ENCODE results near the gene DDAH1. TPM values are rescaled to one million over a fixed set of nuclear protein-coding genes. Genes with fewer than 3 reads are reported as not detected.

The DDAH1 gene
- total RNA-seq, 1 experiment from 2014 or later: 87.9 TPM

- no peak for DNase-seq
- TF ChIP-seq, protein P1, sequence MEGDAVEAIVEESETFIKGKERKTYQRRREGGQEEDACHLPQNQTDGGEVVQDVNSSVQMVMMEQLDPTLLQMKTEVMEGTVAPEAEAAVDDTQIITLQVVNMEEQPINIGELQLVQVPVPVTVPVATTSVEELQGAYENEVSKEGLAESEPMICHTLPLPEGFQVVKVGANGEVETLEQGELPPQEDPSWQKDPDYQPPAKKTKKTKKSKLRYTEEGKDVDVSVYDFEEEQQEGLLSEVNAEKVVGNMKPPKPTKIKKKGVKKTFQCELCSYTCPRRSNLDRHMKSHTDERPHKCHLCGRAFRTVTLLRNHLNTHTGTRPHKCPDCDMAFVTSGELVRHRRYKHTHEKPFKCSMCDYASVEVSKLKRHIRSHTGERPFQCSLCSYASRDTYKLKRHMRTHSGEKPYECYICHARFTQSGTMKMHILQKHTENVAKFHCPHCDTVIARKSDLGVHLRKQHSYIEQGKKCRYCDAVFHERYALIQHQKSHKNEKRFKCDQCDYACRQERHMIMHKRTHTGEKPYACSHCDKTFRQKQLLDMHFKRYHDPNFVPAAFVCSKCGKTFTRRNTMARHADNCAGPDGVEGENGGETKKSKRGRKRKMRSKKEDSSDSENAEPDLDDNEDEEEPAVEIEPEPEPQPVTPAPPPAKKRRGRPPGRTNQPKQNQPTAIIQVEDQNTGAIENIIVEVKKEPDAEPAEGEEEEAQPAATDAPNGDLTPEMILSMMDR (IDR thresholded peaks at IDR 0.05; ENCODE audit: insufficient read depth in 1 of 2, low read depth in 1 of 2, low read length in 1 of 2, severe bottlenecking in 1 of 2, unreplicated experiment in 1 of 2): no peak
- POLR2A ChIA-PET: no interaction called here
Observed at GRCh38 chr1:85427331-85427730, 37.6 kb downstream of the DDAH1 start.

GRCh38 chr1:85421179-85421578 is 43.8 kb downstream of the DDAH1 start:
- peaks cover 12% of the 10 kb centered on the region for H3K9me3 Mint-ChIP-seq (ENCODE audit: unreplicated experiment)
- no peak overlapping the region for H3K27ac Mint-ChIP-seq (ENCODE audit: unreplicated experiment)
- no peaks in the 10 kb centered on the region; the same call in 1 of the 2 replicates for H3K9me3 ChIP-seq
- no TSS peak for BruUV-seq (replicated peaks)
- POLR2A ChIA-PET: no interaction called here
- TF ChIP-seq, protein P1 (IDR thresholded peaks at IDR 0.05; ENCODE audit: insufficient read depth in 1 of 2, low read depth in 1 of 2, low read length in 1 of 2, severe bottlenecking in 1 of 2, unreplicated experiment in 1 of 2): no peak
- H3K36me3 Mint-ChIP-seq (ENCODE audit: insufficient read depth, unreplicated experiment): no peaks in the 10 kb centered on the region
- CTCF ChIA-PET: no interaction called here
- no peaks in the 10 kb centered on the region; the same call in 1 of the 2 replicates for H3K36me3 ChIP-seq (ENCODE audit: control insufficient read depth, insufficient read depth, low read length)
- H3K27me3 Mint-ChIP-seq (ENCODE audit: insufficient read depth, unreplicated experiment): no peaks in the 10 kb centered on the region
- no peaks in the 10 kb centered on the region for H3K27me3 ChIP-seq (replicated peaks; ENCODE audit: control insufficient read depth, insufficient read depth, low read length)
- DNase-seq: no peak
- no peaks in the 10 kb centered on the region for H3K4me1 Mint-ChIP-seq (ENCODE audit: low read depth, unreplicated experiment)
- intact Hi-C loops (cut with micrococcal nuclease; ENCODE audit: unreplicated experiment): no loop called here
- no peaks in the 10 kb centered on the region for H3K4me1 ChIP-seq
- no peak overlapping the region for H3K4me3 Mint-ChIP-seq (ENCODE audit: unreplicated experiment)
- H3K4me3 ChIP-seq (ENCODE audit: low read depth, low read length): no peak overlapping the region

More at GRCh38 chr1:85427331-85427730, 37.6 kb downstream of the DDAH1 start:
- Histone ChIP-seq H3K4me3 (ENCODE audit: low read depth, low read length) (no peak overlapping the region), H3K9me3 (no peaks in the 10 kb centered on the region), H3K27me3 (replicated peaks; ENCODE audit: control insufficient read depth, insufficient read depth, low read length) (no peaks in the 10 kb centered on the region), H3K36me3 (ENCODE audit: control insufficient read depth, insufficient read depth, low read length) (no peaks in the 10 kb centered on the region; the same call in 1 of the 2 replicates), H3K4me1 (no peaks in the 10 kb centered on the region)
- no peak overlapping the region for H3K4me3 Mint-ChIP-seq (ENCODE audit: unreplicated experiment)
- intact Hi-C loops (cut with micrococcal nuclease; ENCODE audit: unreplicated experiment): no loop called here
- H3K36me3 Mint-ChIP-seq (ENCODE audit: insufficient read depth, unreplicated experiment): no peaks in the 10 kb centered on the region
- H3K27me3 Mint-ChIP-seq (ENCODE audit: insufficient read depth, unreplicated experiment): no peaks in the 10 kb centered on the region
- H3K4me1 Mint-ChIP-seq (ENCODE audit: low read depth, unreplicated experiment): peaks cover 6% of the 10 kb centered on the region
- CTCF ChIA-PET: interaction anchor here (0.7 kb wide), 1 partner anchor 119 kb away, joined by 3 read pairs; no protein-coding TSS in a partner anchor
- BruUV-seq (replicated peaks): no TSS peak
- no peaks in the 10 kb centered on the region for H3K9me3 Mint-ChIP-seq (ENCODE audit: unreplicated experiment)
- H3K27ac Mint-ChIP-seq (ENCODE audit: unreplicated experiment): no peak overlapping the region

DNA sequence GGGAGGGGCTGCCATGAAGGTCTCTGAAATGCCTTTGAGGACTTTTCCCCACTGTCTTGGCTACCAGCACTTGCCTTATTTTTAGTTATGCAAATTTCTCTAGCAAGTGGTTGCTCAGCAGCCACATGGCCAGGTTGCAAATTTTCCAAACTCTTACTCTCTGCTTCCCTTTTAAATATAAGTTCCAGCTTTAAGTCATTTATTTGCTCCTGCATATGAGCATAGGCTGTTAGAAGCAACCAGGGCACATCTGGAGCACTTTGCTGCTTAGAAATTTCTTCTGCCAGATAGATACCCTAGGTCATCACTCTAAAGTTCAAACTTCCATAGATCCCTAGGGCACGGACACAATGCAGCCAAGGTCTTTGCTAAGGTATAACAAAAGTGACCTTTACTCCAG is 44.8 kb downstream of the DDAH1 start:
- intact Hi-C loops (cut with micrococcal nuclease; ENCODE audit: unreplicated experiment): no loop called here
- POLR2A ChIA-PET: no interaction called here
- no TSS peak for BruUV-seq (replicated peaks)

More for the DNA sequence above, 44.8 kb downstream of the DDAH1 start:
- Histone ChIP-seq H3K36me3 (ENCODE audit: control insufficient read depth, insufficient read depth, low read length) (no peaks in the 10 kb centered on the region), H3K4me1 (no peaks in the 10 kb centered on the region), H3K9me3 (no peaks in the 10 kb centered on the region; the same call in 1 of the 2 replicates), H3K27me3 (replicated peaks; ENCODE audit: control insufficient read depth, insufficient read depth, low read length) (no peaks in the 10 kb centered on the region), H3K4me3 (ENCODE audit: low read depth, low read length) (no peak overlapping the region)
- DNase-seq: no peak
- no peaks in the 10 kb centered on the region for H3K4me1 Mint-ChIP-seq (ENCODE audit: low read depth, unreplicated experiment)
- H3K27me3 Mint-ChIP-seq (ENCODE audit: insufficient read depth, unreplicated experiment): no peaks in the 10 kb centered on the region
- H3K9me3 Mint-ChIP-seq (ENCODE audit: unreplicated experiment): peaks cover 12% of the 10 kb centered on the region
- TF ChIP-seq, protein P1 (IDR thresholded peaks at IDR 0.05; ENCODE audit: insufficient read depth in 1 of 2, low read depth in 1 of 2, low read length in 1 of 2, severe bottlenecking in 1 of 2, unreplicated experiment in 1 of 2): no peak
- H3K36me3 Mint-ChIP-seq (ENCODE audit: insufficient read depth, unreplicated experiment): peaks cover 6% of the 10 kb centered on the region
- CTCF ChIA-PET: no interaction called here
- no peak overlapping the region for H3K27ac Mint-ChIP-seq (ENCODE audit: unreplicated experiment)
- H3K4me3 Mint-ChIP-seq (ENCODE audit: unreplicated experiment): no peak overlapping the region

Data from Caco-2 (cell line).